Uterus (tissue), 2 donors: ENCODE data around the gene EIF1.

ENCODE experiments used
- CTCF ChIP-seq, 4 experiments: fragments of 200-600 bp in 2 of 4; fragments of 450-650 bp in 2 of 4; sonication (generic) in 2 of 4; IDR thresholded peaks; one replicate each; pipeline ENCODE4 v1.5.1; 2016 to 2019; ENCODE audit warnings: antibody characterized with exemption in 4 of 4, mild to moderate bottlenecking in 2 of 4, moderate library complexity in 1 of 4
- POLR2A ChIP-seq, 2 donors: fragments of 450-650 bp; IDR thresholded peaks; one replicate each; pipeline ENCODE4 v1.6.1; 2016; ENCODE audit warnings: antibody characterized with exemption in 2 of 2, mild to moderate bottlenecking in 1 of 2, moderate library complexity in 1 of 2

DNA sequence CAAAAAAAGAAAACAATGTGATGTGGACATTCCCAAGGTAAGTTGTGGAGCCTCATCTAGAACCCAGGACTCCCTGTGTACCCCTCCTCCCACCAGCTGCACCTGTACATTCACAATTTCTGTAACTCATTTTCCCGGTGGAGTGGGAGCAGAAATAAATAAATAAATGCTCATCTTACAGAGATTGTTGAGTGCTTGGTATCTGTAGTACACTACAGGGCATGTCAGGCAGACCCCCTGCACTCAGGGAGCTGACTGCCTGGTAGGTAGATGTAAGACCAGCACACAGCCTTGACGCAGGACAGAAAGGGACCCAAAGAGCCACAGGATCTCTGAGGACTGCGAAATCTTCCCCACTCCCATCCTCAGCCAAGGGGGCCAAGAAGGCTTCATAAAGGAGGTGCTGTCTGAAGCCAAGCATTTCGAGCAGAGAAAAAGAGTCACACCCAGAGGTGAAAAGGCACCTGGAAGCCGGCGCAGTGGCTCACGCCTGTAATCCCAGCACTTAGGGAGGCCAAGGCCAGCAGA is 6.5 kb downstream of the EIF1 start:
- TF ChIP-seq CTCF (IDR thresholded peaks at IDR 0.05) (no peak), POLR2A (IDR thresholded peaks at IDR 0.05) (no peak)
